Left kidney (tissue), 2 donors: Measurements from ENCODE around the gene PLEKHJ1. TPM values are rescaled to one million over a fixed set of nuclear protein-coding genes. Genes with fewer than 3 reads are reported as not detected.

Experiments used
- DNase-seq: peaks from one replicate; pipeline ENCODE4 v3.0.0-alpha.2; 2013
- polyA plus RNA-seq: library from polyadenylated mRNA; unstranded; fragments of 120-200 nt; gene quantifications from one replicate; pipeline ENCODE4 v1.2.1, GENCODE V29; 2013; ENCODE audit not compliant: insufficient read length

The PLEKHJ1 gene
- polyA plus RNA-seq, 1 donor: 56.2 TPM

- no peak for DNase-seq
Measured at GRCh38 chr19:2237869-2238153, 1.7 kb upstream of the PLEKHJ1 start.

DNA sequence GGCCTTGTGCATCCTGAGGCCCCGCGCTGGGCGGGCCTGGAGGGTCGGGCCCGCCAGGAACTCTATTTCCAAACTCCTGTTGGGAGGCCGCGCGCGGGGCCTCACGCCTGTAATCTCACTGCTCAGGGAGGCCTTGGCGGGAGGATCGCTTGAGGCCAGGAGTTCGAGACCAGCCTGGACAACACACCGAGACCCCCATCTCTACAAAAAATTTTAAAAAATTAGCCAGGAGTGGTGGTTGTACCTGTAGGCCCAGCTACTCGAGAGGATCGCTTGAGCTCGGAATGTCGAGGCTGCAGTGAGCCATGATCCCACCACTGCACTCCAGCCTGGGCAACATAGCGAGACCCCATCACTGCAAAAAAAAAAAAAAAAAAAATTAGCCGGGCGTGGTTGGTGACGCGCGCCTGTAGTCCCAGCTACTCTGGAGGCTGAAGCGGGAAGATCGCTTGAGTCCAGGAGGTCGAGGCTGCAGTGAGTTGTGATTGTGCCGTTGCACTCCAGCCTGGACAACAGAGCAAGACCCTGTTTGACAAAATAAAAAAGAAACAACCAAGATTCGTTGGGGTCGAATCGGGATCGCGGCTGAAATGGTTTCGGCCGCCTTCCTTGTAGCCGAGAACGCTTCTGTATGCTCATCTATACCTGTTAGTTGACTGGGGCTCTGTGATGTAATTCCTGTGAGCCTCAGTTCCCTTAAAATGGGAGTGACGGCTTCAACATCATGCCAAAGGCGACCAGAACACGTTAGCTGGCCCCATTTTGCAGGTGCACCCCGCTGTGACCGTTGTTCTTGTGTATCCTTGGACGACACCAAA, 1.1 kb upstream of the PLEKHJ1 start:
- no peak for DNase-seq

GRCh38 chr19:2236064-2236313, 140 bp downstream of the PLEKHJ1 start:
- no peak for DNase-seq

DNA sequence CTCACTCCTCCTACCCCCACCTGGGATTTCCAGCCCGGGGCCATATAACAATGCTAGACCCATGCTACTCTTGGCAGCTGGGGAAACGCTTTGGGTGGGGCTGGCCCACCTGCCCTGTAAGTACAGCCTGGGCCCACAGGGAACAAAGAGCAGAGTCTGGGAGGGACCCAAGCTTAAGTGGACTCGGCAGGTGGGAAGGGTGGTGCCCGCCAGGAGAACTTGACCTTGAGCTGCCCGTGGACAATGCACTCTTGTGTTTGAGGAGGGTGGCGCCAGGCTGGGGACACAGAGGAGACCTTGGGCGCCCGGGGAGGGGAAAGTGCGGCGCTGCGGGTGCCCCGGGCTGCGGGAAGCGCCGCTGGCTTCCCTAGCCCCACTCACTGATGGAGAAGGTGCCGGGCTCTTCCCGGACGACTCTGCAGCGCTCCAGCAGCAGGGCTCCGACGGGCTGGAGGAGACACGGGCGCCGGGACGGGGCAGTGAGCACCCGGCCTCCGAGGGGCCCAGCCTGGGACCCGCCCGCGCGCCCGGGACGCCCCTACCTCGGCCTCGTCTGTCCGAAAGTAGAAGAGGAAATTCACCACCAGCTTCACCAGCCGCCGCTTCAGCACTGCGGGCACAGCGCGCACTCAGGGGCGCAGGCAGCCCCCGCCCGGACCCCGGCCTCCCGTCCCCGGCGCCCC, 607 bp downstream of the PLEKHJ1 start:
- no peak for DNase-seq

DNA sequence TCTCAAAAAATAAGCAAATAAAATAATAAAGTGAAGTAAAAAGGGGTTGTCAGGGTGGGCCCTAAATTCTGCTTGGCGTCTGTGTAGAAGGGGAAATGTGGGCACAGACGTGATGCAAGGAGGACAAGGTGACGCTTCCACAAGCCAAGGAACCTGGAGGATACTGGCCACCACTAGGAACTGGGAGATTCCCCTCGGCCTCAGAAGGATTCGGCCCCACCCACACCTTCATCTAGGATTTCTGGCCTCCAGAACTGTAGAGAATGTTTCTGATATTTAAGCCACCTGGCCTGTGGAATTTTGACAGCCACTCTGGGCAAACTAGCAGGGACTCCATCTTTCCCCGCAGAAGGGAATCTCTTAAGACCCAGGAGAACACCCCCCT, 1.1 kb downstream of the PLEKHJ1 start:
- DNase-seq: no peak

DNA sequence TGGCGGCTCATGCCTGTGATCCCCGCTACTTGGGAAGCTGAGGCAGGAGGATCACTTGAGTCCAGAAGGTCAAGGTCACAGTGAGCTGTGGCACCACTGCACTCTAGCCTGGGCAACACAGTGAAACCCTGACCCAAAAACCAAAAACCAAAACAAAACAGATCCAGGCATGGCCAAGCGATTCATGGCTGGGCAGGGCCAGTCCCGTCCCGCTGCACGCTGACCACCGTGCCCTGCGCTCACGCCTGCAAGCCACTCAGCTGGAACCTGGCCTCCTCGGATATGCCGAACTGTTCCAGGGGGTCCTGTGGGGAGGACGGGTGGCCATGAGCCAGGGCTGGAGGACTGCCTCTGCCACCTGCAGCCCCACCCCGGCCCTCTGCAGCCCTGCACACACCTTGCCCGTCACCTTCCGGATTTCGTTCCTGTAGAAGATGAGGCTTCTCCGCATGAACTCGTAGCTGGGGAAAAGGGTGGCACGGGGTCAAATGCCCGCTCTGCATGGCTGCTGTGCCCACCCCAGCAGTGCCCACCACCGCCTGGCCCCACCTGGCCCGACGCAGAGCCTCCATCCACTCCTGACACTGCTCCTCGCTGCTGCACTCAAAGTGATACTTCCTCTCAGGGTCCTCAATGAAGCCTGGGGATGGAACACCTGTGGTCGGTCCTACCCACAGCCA, 2.4 kb downstream of the PLEKHJ1 start:
- DNase-seq: no peak

DNA sequence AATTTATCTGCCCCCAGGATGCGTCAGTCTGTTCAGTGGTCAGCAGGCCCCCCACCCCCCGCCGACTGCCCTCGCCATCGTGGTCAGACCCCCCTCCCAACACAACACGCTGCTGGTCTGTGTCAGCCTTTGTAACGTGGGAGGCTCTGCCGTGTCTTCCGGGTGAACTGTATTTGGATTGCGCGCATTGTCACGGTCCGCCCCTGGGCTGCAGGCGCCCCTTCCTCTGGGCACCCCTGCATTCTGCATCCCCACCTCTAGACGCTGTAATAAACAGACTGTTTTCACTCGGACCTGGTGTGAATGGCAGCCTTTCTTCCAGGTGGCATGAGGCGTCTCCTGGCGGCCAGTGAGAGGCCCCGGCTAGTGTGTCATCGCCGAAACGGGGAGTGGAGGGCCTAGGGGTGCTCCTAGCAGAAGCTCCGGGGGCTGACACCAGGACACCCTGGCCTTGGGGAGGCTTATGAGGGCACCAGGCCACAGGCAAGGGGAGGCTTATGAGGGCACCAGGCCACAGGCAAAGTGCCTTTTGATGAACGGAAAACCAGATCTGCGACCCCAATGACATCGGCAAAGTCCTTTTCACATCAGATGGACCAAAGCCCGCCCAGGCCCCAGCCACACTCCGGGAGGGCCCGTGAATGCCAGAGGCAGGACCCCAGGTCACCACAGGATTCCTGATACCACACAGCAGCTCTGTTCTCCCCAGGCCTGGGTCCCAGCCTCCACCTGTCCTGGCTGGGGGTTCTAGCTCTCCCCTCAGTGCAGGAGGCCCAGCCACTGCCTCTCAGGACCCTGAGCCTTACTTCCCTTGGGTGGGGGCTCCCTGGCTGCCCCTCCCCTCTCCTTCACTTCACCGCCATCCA, 3.6 kb downstream of the PLEKHJ1 start:
- DNase-seq: no peak

DNA sequence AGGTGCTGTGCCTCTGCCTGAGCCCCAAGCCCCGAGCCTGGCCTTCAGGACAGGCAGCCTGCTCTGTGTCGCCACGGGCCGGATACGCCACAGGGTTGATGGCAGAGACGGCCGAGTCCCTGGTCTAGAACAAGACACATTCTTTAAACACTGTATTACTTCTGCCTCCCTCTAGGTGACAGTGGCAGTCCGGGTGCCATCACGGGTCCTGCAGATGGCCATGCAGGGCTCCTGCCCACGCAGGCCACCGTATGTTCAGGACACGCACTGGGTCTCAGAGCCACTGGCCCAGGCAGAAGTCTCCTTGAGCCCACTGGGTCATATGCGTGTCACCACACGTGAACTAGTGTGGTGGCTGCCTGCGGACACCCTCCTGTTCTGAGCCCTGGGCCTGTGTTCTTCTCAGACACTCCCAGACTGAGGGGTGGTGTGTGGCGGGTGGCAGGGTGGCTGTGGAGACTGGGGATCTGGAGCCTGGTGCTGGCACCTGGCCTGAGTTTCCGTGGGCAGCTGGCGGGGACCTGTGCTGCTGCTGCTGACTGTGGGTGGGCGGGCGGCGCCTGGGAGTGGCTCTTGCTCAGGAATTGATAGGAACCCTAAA, 4.4 kb downstream of the PLEKHJ1 start:
- DNase-seq: no peak

DNA sequence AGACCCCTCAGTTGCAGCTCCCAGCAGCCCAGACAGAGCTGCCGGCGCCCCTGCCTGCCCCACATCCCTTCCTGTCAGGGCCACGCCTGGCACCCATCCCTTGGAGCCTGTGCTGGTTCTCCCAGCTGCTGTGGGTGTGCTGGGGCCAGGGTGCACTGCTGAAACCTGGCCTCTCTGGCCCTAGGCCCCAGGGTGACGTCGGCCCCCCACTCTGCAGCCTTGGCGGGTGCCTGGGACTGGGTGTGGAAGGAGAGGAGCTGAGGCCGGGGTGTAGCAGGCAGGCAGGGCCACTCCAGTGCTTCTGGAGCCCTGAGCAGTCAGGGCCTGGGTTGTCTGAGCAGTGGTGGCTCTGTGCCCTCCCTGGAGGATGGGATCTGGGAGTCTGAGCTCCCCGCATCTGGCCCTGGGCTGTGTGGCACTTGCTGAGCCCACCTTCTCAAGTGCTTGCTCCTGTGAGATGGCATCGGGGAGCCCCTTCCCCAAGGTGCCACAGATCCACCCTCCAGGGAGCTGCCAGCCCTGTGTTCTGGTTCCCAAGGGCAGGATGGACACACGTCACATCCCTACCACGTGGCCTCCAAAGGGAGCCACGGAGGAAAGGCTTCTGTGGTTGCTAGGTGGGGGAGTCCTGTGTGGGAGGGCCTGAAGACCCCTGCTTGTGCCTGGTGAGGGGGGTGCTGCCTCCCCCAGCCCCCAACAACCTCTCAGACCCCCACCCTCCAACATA, 5.2 kb downstream of the PLEKHJ1 start:
- DNase-seq: no peak

- no peak for DNase-seq
Measured at GRCh38 chr19:2230033-2230531, 6.0 kb downstream of the PLEKHJ1 start.

GRCh38 chr19:2229103-2230032, 6.8 kb downstream of the PLEKHJ1 start:
- no peak for DNase-seq

- no peak for DNase-seq
Measured at GRCh38 chr19:2228157-2229030, 7.7 kb downstream of the PLEKHJ1 start.

GRCh38 chr19:2227415-2228156, 8.5 kb downstream of the PLEKHJ1 start:
- DNase-seq: no peak

- no peak for DNase-seq
Measured at GRCh38 chr19:2226840-2227360, 9.2 kb downstream of the PLEKHJ1 start.

- DNase-seq: no peak
Measured at GRCh38 chr19:2226051-2226839, 9.9 kb downstream of the PLEKHJ1 start.

DNA sequence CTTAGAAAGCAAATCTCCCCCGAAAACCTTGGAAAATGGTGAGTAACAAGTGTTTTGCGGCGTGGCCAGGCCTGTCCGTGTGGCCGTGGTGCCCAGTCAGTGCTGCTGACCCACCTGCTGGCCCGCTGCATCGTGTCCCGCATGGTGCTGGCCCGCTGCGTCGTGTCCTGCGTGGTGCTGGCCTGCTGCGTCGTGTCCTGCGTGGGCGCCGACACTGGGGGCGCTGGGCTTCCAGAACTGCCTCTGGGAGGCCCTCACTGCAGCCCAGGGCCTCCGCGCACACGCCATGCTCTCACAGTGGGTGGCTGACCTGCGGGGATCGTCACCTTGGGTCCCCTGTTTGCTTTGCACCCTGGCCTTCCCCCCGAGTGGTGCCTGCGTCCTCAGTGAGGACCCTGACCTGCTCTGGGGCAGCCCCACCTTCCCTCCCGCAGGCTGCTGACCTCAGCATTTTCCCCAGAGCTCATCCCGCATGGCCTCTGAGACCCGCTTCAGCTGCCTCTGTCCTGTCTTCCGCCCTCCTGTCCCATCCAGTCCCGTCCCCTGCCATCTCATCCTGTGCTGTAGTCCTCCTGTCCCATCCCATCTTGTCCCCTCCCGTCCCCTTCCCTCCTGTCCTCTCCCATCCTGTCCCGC, 10.6 kb downstream of the PLEKHJ1 start:
- DNase-seq: no peak
